Adipose tissue (tissue), 3 donors: ENCODE results near the gene NEK8. TPM values are rescaled to one million over a fixed set of nuclear protein-coding genes. Genes with fewer than 3 reads are reported as not detected.
"Not testable (repeated sequence)": the region's sequence is repeated elsewhere in the genome, so short reads cannot be mapped to it uniquely, and the experiment has no call there.

ENCODE experiments used
- H3K27ac ChIP-seq: one replicate; pipeline ENCODE4 v1.5.1; 2013; ENCODE audit warnings: low read depth, low read length
- WGBS, 3 donors: extraction: QIAGEN DNeasy Blood & Tissue Kit; methylation state at CpG; one replicate each; pipeline ENCODE4 v1.1.7; 2013; 5-methylcytosine and 5-hydroxymethylcytosine counted together
- polyA plus RNA-seq, 3 donors: library from polyadenylated mRNA; stranded (reverse); fragments of 200-250 nt; gene quantifications; one replicate each; pipeline ENCODE4 v1.2.3, GENCODE V29; 2013
- donor health status: healthy with polysubstance abuse.
- donor health status: Bipolar disorder and iron deficiency.
- donor health status: healthy.

NEK8 gene
- polyA plus RNA-seq, 3 donors = 1.8 to 2.7 (median 1.9) TPM

DNA sequence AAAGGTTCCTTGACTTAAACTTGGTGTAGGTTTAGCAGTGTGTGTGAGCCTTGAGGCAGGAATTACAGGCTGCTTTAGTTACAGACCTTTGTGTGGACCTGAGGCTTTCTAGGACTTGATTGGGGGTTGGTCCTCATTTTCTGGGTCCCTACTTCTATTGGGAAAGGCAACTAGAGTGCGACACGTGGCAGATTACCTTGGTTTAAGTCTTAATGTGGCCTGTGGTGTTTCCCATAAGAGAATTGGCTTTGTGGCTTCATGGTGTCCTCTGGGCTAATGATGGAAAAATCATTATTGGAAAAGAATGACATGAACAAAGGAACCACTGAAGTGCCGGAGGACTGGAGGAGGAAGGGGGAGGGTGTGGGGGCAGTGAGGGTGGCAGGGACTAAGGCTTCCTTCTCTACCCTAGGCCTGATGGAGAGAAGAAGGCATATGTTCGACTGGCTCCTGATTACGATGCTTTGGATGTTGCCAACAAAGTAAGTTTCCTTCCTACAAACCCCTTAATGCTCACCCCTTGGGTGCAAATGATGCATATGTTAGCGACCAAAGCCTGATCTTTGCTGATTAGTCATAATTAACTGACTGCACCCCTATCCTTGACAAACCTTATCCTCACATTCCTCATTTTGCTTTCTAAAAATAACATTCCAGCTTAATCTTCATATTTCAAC lies 5.3 kb upstream of the NEK8 start:
- no peak overlapping the region for H3K27ac ChIP-seq
- WGBS, 3 donors = 73 to 81% (median 77%) methylated on average over 6 of the region's 6 CpGs

DNA sequence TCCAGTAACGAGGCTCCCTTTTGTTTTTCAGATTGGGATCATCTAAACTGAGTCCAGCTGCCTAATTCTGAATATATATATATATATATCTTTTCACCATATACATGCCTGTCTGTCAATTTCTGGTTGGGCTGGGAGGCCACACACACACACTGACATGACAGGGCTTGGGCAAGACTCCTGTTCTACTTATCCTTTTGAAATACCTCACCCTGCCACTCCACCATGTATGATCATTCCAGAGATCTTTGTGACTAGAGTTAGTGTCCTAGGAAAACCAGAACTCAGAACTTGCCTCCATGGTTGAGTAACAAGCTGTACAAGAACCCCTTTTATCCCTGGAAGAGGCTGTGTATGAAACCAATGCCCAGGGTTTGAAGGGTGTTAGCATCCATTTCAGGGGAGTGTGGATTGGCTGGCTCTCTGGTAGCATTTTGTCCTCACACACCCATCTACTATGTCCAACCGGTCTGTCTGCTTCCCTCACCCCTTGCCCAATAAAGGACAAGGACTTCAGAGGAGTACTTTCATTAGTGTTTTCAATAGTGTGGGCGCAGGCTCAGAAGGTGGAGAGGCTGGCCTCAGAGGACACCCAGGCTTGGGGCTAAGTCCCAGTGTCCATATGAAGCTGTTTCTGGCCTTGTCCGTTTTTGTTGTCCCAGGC lies 4.6 kb upstream of the NEK8 start:
- not testable (repeated sequence) for H3K27ac ChIP-seq
- 80 to 87% (median 83%) methylated on average over 4 of the region's 4 CpGs for WGBS, 3 donors

DNA sequence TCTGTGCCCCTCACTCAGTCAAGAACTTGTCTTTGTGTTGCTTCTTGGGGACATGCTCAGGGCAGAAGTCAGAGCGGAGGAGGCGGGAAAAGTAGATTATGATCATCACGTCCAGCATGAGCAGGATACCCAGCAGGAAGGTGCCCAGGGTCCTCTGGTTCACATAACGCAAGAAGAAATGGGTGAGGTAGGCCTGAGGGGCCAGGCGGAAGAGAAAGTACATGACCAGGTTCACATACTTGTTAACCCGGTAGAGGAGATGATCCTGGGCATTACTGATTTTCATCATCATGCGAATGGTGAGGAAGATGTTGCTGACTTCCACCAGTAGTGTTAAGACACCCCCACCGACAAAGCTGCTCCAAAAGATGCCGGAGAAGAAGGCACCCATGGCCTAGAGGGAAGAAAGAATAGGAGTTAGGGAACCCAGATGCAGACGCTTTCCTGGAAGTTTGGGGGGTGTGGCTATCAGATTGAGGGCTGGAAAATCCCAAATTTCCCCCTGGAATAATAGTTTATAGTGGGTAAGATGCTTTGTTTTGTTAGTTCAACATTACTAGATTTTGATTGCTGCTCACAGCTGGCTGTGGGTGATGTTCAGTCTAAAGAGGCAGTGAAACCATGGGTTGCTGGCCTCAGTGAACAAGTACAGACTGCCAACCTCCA lies 4.0 kb upstream of the NEK8 start:
- no peak overlapping the region for H3K27ac ChIP-seq
- WGBS, 3 donors = 80 to 84% (median 81%) methylated on average over 10 of the region's 10 CpGs

DNA sequence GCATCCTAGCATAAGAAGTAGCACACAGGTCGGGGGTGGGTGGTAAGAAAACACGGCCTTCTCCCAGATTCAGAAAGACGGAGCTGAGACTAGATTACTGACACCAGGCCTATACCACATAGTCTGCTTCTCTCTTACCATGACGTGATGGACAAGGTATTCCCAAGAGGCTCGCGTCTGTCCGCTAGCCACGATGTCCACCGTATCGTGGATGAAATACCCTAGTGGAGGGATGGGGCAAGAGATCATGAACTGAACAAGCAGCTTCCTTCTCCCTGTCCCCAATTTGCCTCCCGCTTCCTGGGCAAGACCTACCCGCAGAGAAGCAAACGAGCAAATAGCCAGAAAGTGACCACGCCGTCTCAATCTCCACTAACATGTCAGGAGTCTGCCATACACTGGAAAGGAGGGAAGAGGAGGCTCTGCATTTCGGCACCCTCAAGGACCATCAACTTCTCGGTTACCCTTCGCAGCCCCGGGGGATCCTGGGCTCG lies 3.4 kb upstream of the NEK8 start:
- H3K27ac ChIP-seq = no peak overlapping the region
- 19 to 30% (median 27%) methylated on average over 20 of the region's 20 CpGs for WGBS, 3 donors

DNA sequence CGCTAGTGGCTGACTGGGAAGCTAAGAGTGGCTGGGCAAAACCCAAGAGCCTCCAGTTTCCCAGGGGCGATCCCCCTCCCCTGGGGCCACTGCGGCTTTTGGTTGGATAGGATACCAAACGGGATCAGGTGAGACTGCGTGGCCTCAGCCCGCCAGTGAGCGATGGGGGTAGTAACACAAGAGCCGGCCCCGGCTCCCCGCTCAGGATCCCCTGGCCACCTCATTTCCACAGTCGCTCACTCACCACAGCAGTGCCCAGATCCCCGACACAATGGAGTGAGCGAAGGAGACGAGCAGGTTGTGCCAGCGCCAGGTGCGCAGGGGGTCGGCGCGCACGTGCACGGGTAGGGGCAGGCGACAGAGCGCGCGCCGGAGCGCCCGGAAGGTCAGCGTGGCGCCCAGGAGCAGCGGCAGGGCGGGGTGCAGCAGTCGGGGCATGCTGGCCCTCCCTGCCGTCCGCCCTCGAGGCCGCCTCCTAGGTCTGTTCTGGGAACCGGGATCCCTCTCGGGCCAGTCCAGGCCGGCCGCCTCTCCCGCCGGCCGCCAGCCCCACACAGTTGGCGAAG lies 2.8 kb upstream of the NEK8 start:
- H3K27ac ChIP-seq = no peak overlapping the region
- WGBS, 3 donors = 0 to 2% (median 2%) methylated on average over 39 to 45 of the region's 45 CpGs

DNA sequence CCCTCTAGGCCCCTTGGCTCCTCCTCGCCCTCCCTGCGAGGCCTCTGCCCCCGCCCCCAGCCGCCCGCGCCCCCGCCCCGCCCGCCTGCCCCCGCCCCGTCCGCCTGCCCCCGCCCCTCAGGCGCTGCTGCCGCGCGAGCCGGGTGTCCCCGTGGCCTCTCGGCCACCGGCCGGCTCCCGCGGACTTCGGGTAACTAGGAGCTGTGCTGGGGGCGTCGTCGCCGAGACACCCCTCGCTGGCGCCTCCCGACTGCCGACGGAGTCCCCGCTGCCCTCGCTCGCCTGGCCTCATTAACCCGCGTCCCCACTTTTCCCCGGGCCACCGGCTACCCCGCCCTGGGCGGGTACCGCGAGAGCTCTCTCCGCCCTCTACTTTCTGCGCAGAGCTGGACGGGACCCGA lies 2.4 kb upstream of the NEK8 start, which contains the start of gene TLCD1:
TLCD1 (minus strand) TSS at position 8 of the 401 bp plus-strand sequence. CDS start 136 bp downstream, outside the sequence.
- no peak within 1 kb of the TSS for H3K27ac ChIP-seq
- 0% methylated on average over 19 to 43 of the region's 49 CpGs for WGBS, 3 donors

DNA sequence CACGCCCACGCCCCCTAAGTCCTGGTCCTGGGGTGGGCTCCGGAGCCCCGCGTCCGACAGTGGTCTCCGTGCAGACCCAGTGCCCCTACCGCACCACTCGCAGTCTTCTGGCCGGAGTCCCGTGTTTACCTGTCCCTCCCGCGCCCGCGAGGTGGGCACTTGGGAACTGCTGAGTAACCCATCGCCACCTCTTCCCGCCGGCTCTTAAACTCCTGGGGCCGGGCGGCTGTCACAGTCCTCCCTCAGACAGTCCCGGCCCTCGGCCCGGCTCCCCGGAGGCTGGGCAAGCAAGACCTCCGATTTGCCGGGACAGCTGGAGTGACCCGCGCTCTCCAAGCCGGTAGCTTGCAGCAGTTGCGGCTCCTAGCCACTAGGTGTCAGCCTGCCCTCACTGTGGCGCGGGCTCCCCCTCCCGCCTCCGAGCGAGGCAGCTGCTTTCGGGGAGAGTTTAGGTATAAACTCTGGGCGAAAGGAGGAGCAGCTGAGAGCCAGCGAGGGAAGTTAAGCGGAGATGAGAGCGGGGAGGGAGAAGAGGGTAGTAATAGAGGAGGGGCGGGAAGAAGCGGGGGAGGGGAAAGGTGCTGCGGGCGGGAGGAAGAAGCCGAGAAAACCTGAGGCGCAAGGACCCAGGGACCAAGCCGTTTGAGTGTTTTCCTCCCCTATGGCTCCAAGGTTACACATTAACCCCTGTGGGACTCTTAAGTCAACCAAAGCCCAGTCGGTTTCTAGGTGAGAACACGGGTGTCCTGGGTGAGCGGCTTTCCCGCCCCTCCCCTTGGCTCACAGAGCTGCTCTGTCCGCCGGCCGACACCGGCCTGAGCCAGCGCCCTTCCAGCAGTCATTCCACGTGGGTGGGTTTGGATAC lies 1.7 kb upstream of the NEK8 start:
- WGBS, 3 donors = 0 to 1% (median 1%) methylated on average over 56 to 57 of the region's 57 CpGs
- no peak overlapping the region for H3K27ac ChIP-seq

DNA sequence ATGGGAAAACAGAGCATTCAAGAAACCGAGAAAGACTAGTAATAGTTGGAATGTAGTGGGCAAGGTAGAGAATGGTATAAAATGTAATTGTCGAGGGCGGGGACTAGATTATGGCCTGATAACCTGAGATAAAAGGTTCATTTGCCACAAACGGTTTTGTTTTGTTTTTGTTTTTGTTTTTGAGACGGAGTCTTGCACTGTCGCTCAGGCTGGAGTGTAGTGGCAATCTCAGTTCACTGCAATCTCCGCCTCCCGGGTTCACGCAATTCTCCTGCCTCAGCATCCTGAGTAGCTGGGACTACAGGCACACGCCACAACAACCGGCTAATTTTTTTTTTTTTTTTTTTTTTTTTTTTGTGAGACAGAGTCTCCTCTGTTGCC lies 1.4 kb downstream of the NEK8 start:
- WGBS, 3 donors = 86 to 90% (median 88%) methylated on average over 11 of the region's 11 CpGs
- H3K27ac ChIP-seq = no peak overlapping the region

DNA sequence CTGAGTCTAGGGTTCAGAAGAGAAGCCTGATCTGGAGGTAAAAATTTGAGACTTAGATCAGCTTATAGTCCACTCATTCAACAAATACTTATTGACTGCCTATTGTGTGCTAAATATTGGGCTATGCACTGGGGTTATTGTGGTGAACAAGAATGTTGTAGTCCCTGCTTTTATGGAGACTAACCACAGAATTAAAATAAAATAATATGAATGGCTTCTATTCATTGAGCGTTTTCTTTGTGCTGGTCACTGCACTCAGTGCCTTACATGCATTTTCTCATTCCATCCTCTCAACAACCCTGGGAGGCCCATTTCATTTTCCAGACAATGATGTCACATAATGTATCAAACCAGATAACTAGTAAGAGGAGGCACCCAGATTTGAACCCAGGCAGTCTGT lies 4.8 kb downstream of the NEK8 start:
- 83 to 96% (median 96%) methylated on average over 1 of the region's 1 CpG for WGBS, 3 donors
- no peak overlapping the region for H3K27ac ChIP-seq

DNA sequence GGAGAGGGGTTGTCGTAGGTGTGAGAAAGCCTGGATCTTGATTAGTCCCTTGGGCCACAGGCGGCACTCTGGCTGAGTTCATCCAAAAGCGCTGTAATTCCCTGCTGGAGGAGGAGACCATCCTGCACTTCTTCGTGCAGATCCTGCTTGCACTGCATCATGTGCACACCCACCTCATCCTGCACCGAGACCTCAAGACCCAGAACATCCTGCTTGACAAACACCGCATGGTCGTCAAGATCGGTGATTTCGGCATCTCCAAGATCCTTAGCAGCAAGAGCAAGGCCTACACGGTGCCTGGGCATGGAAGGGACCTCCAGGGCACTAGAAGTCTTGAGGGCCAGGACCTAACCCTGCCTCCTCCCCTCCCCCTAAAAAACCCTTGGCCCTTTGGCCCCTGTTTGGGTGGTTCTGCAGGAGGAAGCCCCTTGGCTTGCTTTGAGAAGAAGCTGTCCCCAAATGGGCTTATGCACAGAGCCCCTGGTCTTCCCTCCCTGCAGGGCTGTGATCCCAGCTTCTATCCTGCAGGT lies 6.2 kb downstream of the NEK8 start:
- 86 to 93% (median 89%) methylated on average over 10 of the region's 10 CpGs for WGBS, 3 donors
- no peak overlapping the region for H3K27ac ChIP-seq

DNA sequence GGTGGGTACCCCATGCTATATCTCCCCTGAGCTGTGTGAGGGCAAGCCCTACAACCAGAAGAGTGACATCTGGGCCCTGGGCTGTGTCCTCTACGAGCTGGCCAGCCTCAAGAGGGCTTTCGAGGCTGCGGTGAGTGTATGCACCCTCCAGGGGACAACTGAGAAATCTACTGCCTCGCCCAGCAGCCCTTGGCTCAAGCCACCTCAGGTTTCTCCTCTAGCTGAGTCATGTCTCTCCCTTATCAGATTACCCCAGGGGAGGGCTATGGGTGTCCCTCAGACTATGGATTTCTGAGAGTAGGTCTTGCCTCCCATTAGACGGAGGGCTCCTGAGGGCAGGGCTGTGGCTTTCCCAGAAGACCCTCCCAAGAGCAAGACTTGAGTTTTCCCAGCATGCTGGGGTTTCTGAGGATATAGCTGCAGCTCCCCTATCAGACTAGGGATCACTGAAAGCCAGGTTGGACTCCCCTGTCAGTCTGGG lies 6.7 kb downstream of the NEK8 start:
- H3K27ac ChIP-seq = no peak overlapping the region
- WGBS, 3 donors = 70 to 86% (median 84%) methylated on average over 5 of the region's 5 CpGs

DNA sequence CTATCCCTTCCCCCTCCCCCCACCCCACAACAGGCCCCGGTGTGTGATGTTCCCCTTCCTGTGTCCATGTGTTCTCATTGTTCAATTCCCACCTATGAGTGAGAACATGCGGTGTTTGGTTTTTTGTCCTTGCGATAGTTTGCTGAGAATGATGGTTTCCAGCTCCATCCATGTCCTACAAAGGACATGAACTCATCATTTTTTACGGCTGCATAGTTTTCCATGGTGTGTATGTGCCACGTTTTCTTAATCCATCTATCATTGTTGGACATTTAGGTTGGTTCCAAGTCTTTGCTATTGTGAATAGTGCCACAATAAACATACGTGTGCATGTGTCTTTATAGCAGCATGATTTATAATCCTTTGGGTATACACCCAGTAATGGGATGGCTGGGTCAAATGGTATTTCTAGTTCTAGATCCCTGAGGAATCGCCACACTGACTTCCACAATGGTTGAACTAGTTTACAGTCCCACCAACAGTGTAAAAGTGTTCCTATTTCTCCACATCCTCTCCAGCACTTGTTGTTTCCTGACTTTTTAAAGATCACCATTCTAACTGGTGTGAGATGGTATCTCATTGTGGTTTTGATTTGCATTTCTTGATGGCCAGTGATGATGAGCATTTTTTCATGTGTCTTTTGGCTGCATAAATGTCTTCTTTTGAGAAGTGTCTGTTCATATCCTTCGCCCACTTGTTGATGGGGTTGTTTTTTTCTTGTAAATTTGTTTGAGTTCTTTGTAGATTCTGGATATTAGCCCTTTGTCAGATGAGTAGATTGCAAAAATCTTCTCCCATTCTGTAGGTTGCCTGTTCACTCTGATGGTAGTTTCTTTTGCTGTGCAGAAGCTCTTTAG lies 7.6 kb downstream of the NEK8 start:
- WGBS, 3 donors = 91 to 98% (median 95%) methylated on average over 4 to 5 of the region's 8 CpGs
- not testable (repeated sequence) for H3K27ac ChIP-seq

DNA sequence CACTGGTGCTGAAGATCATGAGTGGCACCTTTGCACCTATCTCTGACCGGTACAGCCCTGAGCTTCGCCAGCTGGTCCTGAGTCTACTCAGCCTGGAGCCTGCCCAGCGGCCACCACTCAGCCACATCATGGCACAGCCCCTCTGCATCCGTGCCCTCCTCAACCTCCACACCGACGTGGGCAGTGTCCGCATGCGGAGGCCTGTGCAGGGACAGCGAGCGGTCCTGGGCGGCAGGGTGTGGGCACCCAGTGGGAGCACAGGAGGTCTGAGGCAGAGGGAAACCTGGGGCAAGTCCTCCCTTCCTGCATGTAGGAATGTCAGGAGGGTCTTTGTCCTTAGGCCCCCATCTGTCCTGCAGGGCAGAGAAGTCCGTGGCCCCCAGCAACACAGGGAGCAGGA lies 8.7 kb downstream of the NEK8 start:
- no peak overlapping the region for H3K27ac ChIP-seq
- 94 to 96% (median 95%) methylated on average over 12 of the region's 12 CpGs for WGBS, 3 donors

DNA sequence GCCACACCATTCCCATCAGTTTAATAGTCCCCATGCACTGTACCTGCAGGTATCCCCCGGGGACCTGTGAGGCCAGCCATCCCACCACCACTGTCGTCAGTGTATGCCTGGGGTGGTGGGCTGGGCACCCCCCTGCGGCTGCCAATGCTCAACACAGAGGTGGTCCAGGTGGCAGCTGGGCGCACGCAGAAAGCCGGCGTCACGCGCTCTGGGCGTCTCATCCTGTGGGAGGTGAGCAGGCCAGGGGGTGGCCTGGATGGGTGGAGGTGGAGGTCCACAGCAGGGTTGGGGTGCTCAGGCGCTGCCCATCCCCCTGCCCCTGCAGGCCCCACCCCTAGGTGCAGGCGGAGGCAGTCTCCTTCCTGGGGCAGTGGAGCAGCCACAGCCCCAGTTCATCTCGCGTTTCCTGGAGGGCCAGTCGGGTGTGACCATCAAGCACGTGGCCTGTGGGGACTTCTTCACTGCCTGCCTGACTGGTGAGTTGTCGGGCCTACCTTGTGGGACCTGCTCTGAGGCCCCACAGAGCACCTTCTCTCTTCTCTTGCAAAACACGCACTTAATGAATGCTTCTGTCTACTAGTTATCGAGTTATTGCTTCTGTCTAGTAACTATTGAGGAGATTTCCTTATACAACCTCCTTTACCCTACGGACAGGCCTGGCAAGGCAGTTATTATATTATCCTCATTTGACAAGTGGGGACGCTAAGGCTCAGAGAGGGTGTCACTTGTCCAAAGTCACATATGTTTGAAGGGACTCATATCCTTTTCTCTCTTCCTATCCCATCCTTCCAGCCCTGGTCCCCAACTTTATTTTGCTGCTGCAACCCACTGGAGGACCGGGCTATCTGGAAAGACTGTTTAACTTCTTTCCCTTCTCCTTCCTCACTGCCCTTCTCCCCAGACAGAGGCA lies 9.4 kb downstream of the NEK8 start:
- H3K27ac ChIP-seq = no peak overlapping the region
- 89 to 92% (median 91%) methylated on average over 17 to 22 of the region's 22 CpGs for WGBS, 3 donors

DNA sequence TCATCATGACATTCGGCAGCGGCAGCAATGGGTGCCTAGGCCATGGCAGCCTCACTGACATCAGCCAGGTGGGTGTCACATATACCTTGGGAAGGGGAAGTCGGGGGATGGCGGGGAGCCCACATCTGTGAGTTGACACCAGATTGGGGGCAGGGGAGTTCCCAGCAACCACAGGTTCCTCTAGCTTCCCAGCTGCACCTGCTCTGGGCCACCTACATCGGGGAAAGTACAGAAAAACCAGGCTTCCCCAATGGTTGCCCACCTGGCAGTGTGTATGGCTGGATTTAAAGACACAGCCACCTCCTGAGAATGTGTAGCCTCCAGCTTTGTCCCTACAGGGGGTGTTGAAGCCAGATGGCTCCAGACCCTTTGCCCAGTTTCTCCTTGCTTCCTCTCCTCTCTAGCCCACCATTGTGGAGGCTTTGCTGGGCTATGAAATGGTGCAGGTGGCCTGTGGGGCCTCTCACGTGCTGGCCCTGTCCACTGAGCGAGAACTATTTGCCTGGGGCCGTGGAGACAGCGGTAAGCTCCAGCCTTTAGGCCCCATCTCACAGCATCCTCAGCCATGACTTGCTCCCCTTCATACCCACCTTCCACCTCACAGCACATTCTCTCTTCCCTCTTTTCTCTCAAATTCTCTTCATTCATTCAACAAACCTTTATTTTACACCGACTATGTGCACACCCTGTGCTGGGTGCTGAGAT lies 10.2 kb downstream of the NEK8 start:
- no peak overlapping the region for H3K27ac ChIP-seq
- WGBS, 3 donors = 84 to 88% (median 86%) methylated on average over 10 of the region's 10 CpGs
